Lower leg skin (tissue), 3 donors: ENCODE data around the gene ATOH1.

ENCODE experiments used
- POLR2A ChIP-seq, 2 donors: fragments of 450-650 bp; IDR thresholded peaks; one replicate each; pipeline ENCODE4 v1.6.1; 2016 to 2017; ENCODE audit warnings: antibody characterized with exemption in 2 of 2, mild to moderate bottlenecking in 1 of 2, moderate library complexity in 1 of 2
- TF ChIP-seq, protein P1 (sequence below), 3 donors: fragments of 450-650 bp; IDR thresholded peaks; one replicate each; pipeline ENCODE4 v1.5.1; 2016; ENCODE audit warnings: antibody characterized with exemption in 3 of 3, mild to moderate bottlenecking in 3 of 3, moderate library complexity in 2 of 3

DNA sequence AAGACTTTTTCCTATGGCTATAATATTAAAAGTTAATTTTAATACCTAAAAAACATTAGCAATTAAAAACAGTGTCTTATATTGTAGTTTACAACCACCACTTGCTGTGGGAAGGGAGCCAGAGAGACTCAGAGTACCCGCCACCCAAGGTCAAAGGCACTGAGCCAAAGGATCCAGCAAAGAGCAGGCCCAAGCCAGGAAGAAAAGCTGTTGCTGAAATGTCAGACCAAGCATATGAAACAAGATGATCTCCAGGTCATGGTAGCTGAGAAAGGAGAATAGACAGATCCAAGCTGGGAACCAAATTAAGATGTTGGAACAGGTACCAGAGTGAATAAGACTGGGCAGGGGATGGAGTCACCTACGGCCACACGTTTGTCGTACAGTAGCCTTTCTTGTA is 18.8 kb upstream of the ATOH1 start:
- TF ChIP-seq POLR2A (IDR thresholded peaks at IDR 0.05): no peak
- TF ChIP-seq, protein P1, sequence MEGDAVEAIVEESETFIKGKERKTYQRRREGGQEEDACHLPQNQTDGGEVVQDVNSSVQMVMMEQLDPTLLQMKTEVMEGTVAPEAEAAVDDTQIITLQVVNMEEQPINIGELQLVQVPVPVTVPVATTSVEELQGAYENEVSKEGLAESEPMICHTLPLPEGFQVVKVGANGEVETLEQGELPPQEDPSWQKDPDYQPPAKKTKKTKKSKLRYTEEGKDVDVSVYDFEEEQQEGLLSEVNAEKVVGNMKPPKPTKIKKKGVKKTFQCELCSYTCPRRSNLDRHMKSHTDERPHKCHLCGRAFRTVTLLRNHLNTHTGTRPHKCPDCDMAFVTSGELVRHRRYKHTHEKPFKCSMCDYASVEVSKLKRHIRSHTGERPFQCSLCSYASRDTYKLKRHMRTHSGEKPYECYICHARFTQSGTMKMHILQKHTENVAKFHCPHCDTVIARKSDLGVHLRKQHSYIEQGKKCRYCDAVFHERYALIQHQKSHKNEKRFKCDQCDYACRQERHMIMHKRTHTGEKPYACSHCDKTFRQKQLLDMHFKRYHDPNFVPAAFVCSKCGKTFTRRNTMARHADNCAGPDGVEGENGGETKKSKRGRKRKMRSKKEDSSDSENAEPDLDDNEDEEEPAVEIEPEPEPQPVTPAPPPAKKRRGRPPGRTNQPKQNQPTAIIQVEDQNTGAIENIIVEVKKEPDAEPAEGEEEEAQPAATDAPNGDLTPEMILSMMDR (IDR thresholded peaks at IDR 0.05): no peak
